Small intestine (tissue), 7 donors: ENCODE measurements around the gene TUBB2B. TPM values are rescaled to one million over a fixed set of nuclear protein-coding genes. Genes with fewer than 3 reads are reported as not detected.

Experiments used
- DNase-seq, 2 donors: peaks; one replicate each; pipeline versions ENCODE4 v3.0.0 to v3.0.0-alpha.2; 2013
- FAIRE-seq: peaks from 2 replicates; lab custom pipeline; 2012; peaks lifted over from hg19 to GRCh38; lab: Jason Lieb, UNC
- H3K27ac ChIP-seq, 3 donors: one replicate each; pipeline ENCODE4 v1.5.1; 2013; ENCODE audit warnings: low read length in 2 of 3, mild to moderate bottlenecking in 2 of 3, control low read depth in 1 of 3, inconsistent platforms in 1 of 3, low read depth in 1 of 3, moderate library complexity in 1 of 3
- H3K27me3 ChIP-seq, 3 donors: one replicate each; pipeline ENCODE4 v1.6.1; 2013; ENCODE audit warnings: low read length in 3 of 3, inconsistent platforms in 1 of 3; ENCODE audit not compliant: control insufficient read depth in 3 of 3, insufficient read depth in 3 of 3
- H3K36me3 ChIP-seq, 3 donors: one replicate each; pipeline ENCODE4 v1.6.1; 2013; ENCODE audit warnings: low read length in 3 of 3, inconsistent platforms in 1 of 3, low read depth in 1 of 3, mild to moderate bottlenecking in 1 of 3, moderate library complexity in 1 of 3; ENCODE audit not compliant: control insufficient read depth in 3 of 3, insufficient read depth in 2 of 3
- H3K4me1 ChIP-seq, 3 donors: one replicate each; pipeline ENCODE4 v1.6.1; 2013; ENCODE audit warnings: low read length in 2 of 3, inconsistent platforms in 1 of 3, low read depth in 1 of 3, mild to moderate bottlenecking in 1 of 3, moderate library complexity in 1 of 3; ENCODE audit not compliant: control insufficient read depth in 3 of 3, insufficient read depth in 2 of 3
- H3K4me3 ChIP-seq, 3 donors: one replicate each; pipeline ENCODE4 v1.5.1; 2013; ENCODE audit warnings: low read length in 3 of 3, control low read depth in 1 of 3, inconsistent platforms in 1 of 3, low read depth in 1 of 3, mild to moderate bottlenecking in 1 of 3, moderate library complexity in 1 of 3
- H3K9me3 ChIP-seq, 2 donors: one replicate each; pipeline ENCODE4 v1.6.1; 2013; ENCODE audit warnings: low read depth in 1 of 2, low read length in 1 of 2; ENCODE audit not compliant: control insufficient read depth in 2 of 2, insufficient read depth in 1 of 2
- WGBS, 3 donors: extraction: QIAGEN DNeasy Blood & Tissue Kit; methylation state at CpG; one replicate each; pipeline ENCODE4 v1.1.7; 2013; 5-methylcytosine and 5-hydroxymethylcytosine counted together
- polyA plus RNA-seq, 4 donors: library from polyadenylated mRNA; stranded (reverse) in 3 of 4; unstranded in 1 of 4; fragments of 200-250 nt in 3 of 4; fragments of 120-200 nt in 1 of 4; gene quantifications; one replicate each; pipeline versions ENCODE4 v1.2.1 to v1.2.3, GENCODE V29; 2013
- donor health status: healthy with polysubstance abuse.
- donor health status: control.
- donor health status: control.
- donor health status: Bipolar disorder and iron deficiency.
- donor health status: healthy.

TUBB2B gene
- polyA plus RNA-seq, 4 donors: 3.4 to 23.1 (median 6.4) TPM

- Histone ChIP-seq H3K27me3 (peaks cover 0 to 18% (median 3%) of the 10 kb centered on the region in 3 donors), H3K9me3 (no peaks in the 10 kb centered on the region)
- WGBS, 3 donors: 84 to 90% (median 90%) methylated on average over 2 of the region's 2 CpGs
These were observed 7.1 kb downstream of the TUBB2B start for GRCh38 chr6:3220366-3220765.

GRCh38 chr6:3218266-3218665 lies 9.2 kb downstream of the TUBB2B start:
- Histone ChIP-seq H3K27me3 (peaks cover 0 to 16% (median 3%) of the 10 kb centered on the region in 3 donors), H3K4me1 (no peaks in the 10 kb centered on the region), H3K27ac (no peak overlapping the region), H3K9me3 (no peaks in the 10 kb centered on the region), H3K36me3 (no peaks in the 10 kb centered on the region), H3K4me3 (no peak overlapping the region)
- WGBS, 3 donors: 90 to 93% (median 90%) methylated on average over 10 of the region's 10 CpGs
- FAIRE-seq (no peak), DNase-seq (no peak)

More at GRCh38 chr6:3220366-3220765, 7.1 kb downstream of the TUBB2B start:
- H3K4me1 ChIP-seq: no peaks in the 10 kb centered on the region
- no peak overlapping the region for H3K27ac ChIP-seq
- H3K36me3 ChIP-seq: no peaks in the 10 kb centered on the region
- no peak overlapping the region for H3K4me3 ChIP-seq
- no peak for FAIRE-seq
- DNase-seq: no peak

- WGBS, 3 donors: 76 to 90% (median 90%) methylated on average over 2 of the region's 2 CpGs
- FAIRE-seq (no peak), DNase-seq (no peak)
- Histone ChIP-seq H3K4me3 (no peak overlapping the region), H3K36me3 (no peaks in the 10 kb centered on the region), H3K27me3 (peaks cover 0 to 14% (median 3%) of the 10 kb centered on the region in 3 donors), H3K27ac (no peak overlapping the region), H3K9me3 (no peaks in the 10 kb centered on the region), H3K4me1 (no peaks in the 10 kb centered on the region)
These were observed 10.2 kb downstream of the TUBB2B start for GRCh38 chr6:3217286-3217685.

GRCh38 chr6:3214898-3215297 lies 12.6 kb downstream of the TUBB2B start:
- WGBS, 3 donors: 59 to 68% (median 64%) methylated on average over 3 of the region's 3 CpGs
- H3K27me3 ChIP-seq: peaks cover 0 to 13% (median 3%) of the 10 kb centered on the region in 3 donors
- H3K27ac ChIP-seq: no peak overlapping the region
- no peak for FAIRE-seq
- no peak for DNase-seq
- H3K9me3 ChIP-seq: no peaks in the 10 kb centered on the region
- H3K36me3 ChIP-seq: peaks cover 0 to 5% (median 0%) of the 10 kb centered on the region in 3 donors
- H3K4me3 ChIP-seq: no peak overlapping the region
- no peaks in the 10 kb centered on the region for H3K4me1 ChIP-seq

- Histone ChIP-seq H3K9me3 (no peaks in the 10 kb centered on the region), H3K27ac (no peak overlapping the region), H3K36me3 (peaks cover 0 to 5% (median 0%) of the 10 kb centered on the region in 3 donors), H3K4me1 (peaks cover 0 to 4% (median 4%) of the 10 kb centered on the region in 3 donors), H3K4me3 (no peak overlapping the region), H3K27me3 (peaks cover 0 to 7% (median 2%) of the 10 kb centered on the region in 3 donors)
- 90 to 95% (median 93%) methylated on average over 2 of the region's 2 CpGs for WGBS, 3 donors
- FAIRE-seq: no peak
- no peak for DNase-seq
These were observed 14.1 kb downstream of the TUBB2B start for GRCh38 chr6:3213334-3213695.

- H3K36me3 ChIP-seq: peaks cover 0 to 5% (median 0%) of the 10 kb centered on the region in 3 donors
- no peak overlapping the region for H3K4me3 ChIP-seq
- FAIRE-seq: no peak
- peaks cover 0 to 2% (median 0%) of the 10 kb centered on the region in 3 donors for H3K27me3 ChIP-seq
- no peak for DNase-seq
- 94 to 97% (median 96%) methylated on average over 6 of the region's 6 CpGs for WGBS, 3 donors
- H3K27ac ChIP-seq: no peak overlapping the region
- H3K4me1 ChIP-seq: peaks cover 0 to 4% (median 4%) of the 10 kb centered on the region in 3 donors
- H3K9me3 ChIP-seq: no peaks in the 10 kb centered on the region
These were observed 15.2 kb downstream of the TUBB2B start for GRCh38 chr6:3212261-3212660.

- Histone ChIP-seq H3K9me3 (no peaks in the 10 kb centered on the region), H3K4me3 (no peak overlapping the region), H3K36me3 (peaks cover 0 to 5% (median 0%) of the 10 kb centered on the region in 3 donors), H3K27me3 (peaks cover 0 to 2% (median 1%) of the 10 kb centered on the region in 3 donors), H3K27ac (no peak overlapping the region), H3K4me1 (peaks cover 0 to 4% (median 4%) of the 10 kb centered on the region in 3 donors)
- no peak for FAIRE-seq
- 78 to 91% (median 86%) methylated on average over 5 of the region's 5 CpGs for WGBS, 3 donors
- no peak for DNase-seq
These were observed 15.8 kb downstream of the TUBB2B start for GRCh38 chr6:3211681-3212080.

- no peaks in the 10 kb centered on the region for H3K9me3 ChIP-seq
- H3K4me3 ChIP-seq: no peak overlapping the region
- DNase-seq (no peak), FAIRE-seq (no peak)
- no peak overlapping the region for H3K27ac ChIP-seq
- WGBS, 3 donors: 88 to 90% (median 88%) methylated on average over 9 of the region's 9 CpGs
- peaks cover 0 to 3% (median 2%) of the 10 kb centered on the region in 3 donors for H3K27me3 ChIP-seq
- peaks cover 0 to 5% (median 0%) of the 10 kb centered on the region in 3 donors for H3K36me3 ChIP-seq
- H3K4me1 ChIP-seq: peaks cover 0 to 4% (median 4%) of the 10 kb centered on the region in 3 donors
These were observed 17.3 kb downstream of the TUBB2B start for GRCh38 chr6:3210024-3210610.
